Liver (tissue), 3 donors: ENCODE results near the gene MED12L.

Experiments used
- CTCF ChIP-seq: fragments of 150-350 bp; IDR thresholded peaks from 2 replicates; pipeline ENCODE4 v1.5.1; 2017; ENCODE audit warnings: improper control_type of control experiment, low read depth, low read length; ENCODE audit not compliant: missing input control
- EGR1 ChIP-seq, 2 donors: IDR thresholded peaks; 2 replicates each; pipeline ENCODE4 v1.6.1; 2016 to 2018; ENCODE audit warnings: antibody characterized with exemption in 2 of 2, low read depth in 2 of 2
- TAF1 ChIP-seq: conservative IDR thresholded peaks from 2 replicates; pipeline ENCODE4 v1.6.1; 2016; ENCODE audit warnings: antibody characterized with exemption, mild to moderate bottlenecking
- TF ChIP-seq, protein P1 (sequence below): IDR thresholded peaks from 2 replicates; pipeline ENCODE4 v1.6.1; 2016; ENCODE audit warnings: antibody characterized with exemption
- donor health status: healthy.
- donor health status: healthy.

GRCh38 chr3:151386056-151386455 lies 300.6 kb downstream of the MED12L start:
- no peak for TF ChIP-seq CTCF
- no peak for TF ChIP-seq EGR1 (IDR thresholded peaks at IDR 0.05; ENCODE audit: low read depth in 2 of 2)
- TF ChIP-seq, protein P1, sequence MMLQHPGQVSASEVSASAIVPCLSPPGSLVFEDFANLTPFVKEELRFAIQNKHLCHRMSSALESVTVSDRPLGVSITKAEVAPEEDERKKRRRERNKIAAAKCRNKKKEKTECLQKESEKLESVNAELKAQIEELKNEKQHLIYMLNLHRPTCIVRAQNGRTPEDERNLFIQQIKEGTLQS = no peak
- TF ChIP-seq TAF1 = no peak
